Measurements from ENCODE around the gene CARD11. TPM values are rescaled to one million over a fixed set of nuclear protein-coding genes. Genes with fewer than 3 reads are reported as not detected.

The CARD11 gene
- total RNA-seq, 6 experiments from 2014 or later: 0.37 to 0.90 (median 0.50) TPM

DNA sequence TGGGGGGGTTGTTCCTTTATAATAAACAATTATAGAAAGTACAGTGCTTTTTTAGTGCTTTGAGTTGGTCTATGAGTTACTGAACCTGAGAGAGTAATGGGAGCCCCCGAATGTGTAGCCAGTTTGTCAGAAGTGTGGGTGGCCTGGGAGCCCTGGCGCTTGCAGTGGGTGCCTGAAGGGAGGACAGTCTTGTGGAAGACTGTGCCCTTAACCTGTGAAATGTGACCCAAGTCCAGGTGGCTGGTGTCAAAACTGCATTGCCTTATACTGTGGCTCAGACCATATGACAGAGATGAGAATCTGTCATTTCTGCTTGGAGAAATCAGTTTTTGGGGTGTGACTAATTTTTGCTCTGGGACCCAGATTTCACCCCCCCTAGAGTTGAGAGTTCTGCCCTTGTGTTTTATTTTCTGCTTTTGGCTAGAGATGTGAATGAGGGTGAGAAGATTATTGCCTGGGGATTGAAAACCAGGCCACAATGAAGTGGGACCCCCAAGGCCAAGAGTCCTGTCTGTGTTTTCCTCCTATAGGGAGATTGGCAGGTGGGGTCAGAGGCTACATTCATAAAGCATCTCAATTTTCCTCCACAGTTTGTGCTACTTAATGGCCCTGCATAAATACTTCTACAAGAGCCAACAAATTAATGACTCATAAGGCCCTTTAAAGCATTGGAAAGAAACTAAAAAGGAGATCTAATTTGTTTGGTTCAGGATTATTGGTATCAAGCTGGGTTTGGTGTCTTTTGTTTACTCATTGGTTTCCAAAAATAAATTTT is 24.1 kb upstream of the CARD11 start:
- DNase-seq (no peak), ATAC-seq (no peak)
- H3K36me3 ChIP-seq: no peaks in the 10 kb centered on the region
- no peaks in the 10 kb centered on the region for H3K27me3 ChIP-seq
- no peak overlapping the region for H3K27ac ChIP-seq
- WGBS (ENCODE audit: insufficient coverage, low coverage, low lambda C conversion rate, missing lambda C conversion rate): 45% methylated on average over 2 of the region's 2 CpGs
- no peaks in the 10 kb centered on the region for H3K9me3 ChIP-seq
- H3K4me3 ChIP-seq: no peak overlapping the region
- intact Hi-C loops (cut with DNase I): no loop called here
- TF ChIP-seq, protein P1, sequence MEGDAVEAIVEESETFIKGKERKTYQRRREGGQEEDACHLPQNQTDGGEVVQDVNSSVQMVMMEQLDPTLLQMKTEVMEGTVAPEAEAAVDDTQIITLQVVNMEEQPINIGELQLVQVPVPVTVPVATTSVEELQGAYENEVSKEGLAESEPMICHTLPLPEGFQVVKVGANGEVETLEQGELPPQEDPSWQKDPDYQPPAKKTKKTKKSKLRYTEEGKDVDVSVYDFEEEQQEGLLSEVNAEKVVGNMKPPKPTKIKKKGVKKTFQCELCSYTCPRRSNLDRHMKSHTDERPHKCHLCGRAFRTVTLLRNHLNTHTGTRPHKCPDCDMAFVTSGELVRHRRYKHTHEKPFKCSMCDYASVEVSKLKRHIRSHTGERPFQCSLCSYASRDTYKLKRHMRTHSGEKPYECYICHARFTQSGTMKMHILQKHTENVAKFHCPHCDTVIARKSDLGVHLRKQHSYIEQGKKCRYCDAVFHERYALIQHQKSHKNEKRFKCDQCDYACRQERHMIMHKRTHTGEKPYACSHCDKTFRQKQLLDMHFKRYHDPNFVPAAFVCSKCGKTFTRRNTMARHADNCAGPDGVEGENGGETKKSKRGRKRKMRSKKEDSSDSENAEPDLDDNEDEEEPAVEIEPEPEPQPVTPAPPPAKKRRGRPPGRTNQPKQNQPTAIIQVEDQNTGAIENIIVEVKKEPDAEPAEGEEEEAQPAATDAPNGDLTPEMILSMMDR (IDR thresholded peaks at IDR 0.05): no peak
- TF ChIP-seq POLR2A (IDR thresholded peaks at IDR 0.05): no peak
- H3K4me1 ChIP-seq: no peaks in the 10 kb centered on the region

DNA sequence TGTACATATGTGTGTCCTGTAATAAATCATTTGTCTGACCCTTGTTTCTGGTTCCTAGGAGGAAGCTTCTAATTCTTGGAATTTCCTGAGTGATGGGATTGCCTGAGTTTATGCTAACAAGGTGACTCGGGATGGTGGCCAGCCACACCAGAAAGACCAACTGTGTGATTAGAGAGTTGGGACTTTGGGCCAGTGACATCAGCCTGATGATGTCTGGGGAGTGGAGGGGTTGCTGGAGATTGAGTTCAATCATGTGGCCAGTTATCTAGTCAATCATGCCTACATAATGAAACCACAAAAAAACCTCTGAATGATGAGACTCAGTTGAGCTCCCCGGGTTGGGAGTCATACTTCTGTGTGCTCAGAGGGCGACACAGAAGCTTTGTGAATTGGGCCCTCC is 23.5 kb upstream of the CARD11 start:
- Histone ChIP-seq H3K4me3 (no peak overlapping the region), H3K27me3 (no peaks in the 10 kb centered on the region), H3K36me3 (no peaks in the 10 kb centered on the region), H3K27ac (no peak overlapping the region), H3K4me1 (no peaks in the 10 kb centered on the region), H3K9me3 (no peaks in the 10 kb centered on the region)
- intact Hi-C loops (cut with DNase I): no loop called here
- ATAC-seq (no peak), DNase-seq (no peak)
- TF ChIP-seq, protein P1 (IDR thresholded peaks at IDR 0.05): no peak
- no peak for TF ChIP-seq POLR2A (IDR thresholded peaks at IDR 0.05)
- 52% methylated on average over 3 of the region's 3 CpGs for WGBS (ENCODE audit: insufficient coverage, low coverage, low lambda C conversion rate, missing lambda C conversion rate)

DNA sequence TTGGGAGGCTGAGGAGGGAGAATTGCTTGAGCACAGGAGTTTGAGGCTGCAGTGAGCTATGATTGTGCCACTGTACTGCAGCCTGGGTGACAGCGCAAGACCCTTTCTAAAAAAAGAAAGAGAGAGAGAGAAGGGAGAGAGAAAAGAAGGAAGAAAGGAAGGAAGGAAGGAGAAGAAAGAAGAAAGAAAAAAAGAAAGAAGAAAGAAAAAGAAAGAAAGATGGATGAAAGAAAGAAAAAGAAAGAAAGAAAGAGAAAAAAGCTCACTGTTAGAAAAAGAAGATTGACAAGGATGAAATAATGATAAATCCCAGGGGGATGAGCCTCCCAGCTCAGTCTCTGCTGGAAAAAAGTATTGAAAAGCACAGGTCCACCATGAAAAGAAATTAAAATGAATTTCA is 22.8 kb upstream of the CARD11 start:
- intact Hi-C loops (cut with DNase I): no loop called here
- Histone ChIP-seq H3K36me3 (no peaks in the 10 kb centered on the region), H3K4me3 (no peak overlapping the region), H3K9me3 (no peaks in the 10 kb centered on the region), H3K27me3 (no peaks in the 10 kb centered on the region), H3K27ac (no peak overlapping the region), H3K4me1 (no peaks in the 10 kb centered on the region)
- 100% methylated on average over 1 of the region's 1 CpG for WGBS (ENCODE audit: insufficient coverage, low coverage, low lambda C conversion rate, missing lambda C conversion rate)
- no peak for TF ChIP-seq POLR2A (IDR thresholded peaks at IDR 0.05)
- TF ChIP-seq, protein P1 (IDR thresholded peaks at IDR 0.05): no peak
- DNase-seq: no peak
- ATAC-seq: no peak

- Histone ChIP-seq H3K27me3 (no peaks in the 10 kb centered on the region), H3K27ac (no peak overlapping the region), H3K4me3 (no peak overlapping the region), H3K4me1 (no peaks in the 10 kb centered on the region), H3K36me3 (no peaks in the 10 kb centered on the region), H3K9me3 (no peaks in the 10 kb centered on the region)
- 42% methylated on average over 8 of the region's 11 CpGs for WGBS (ENCODE audit: insufficient coverage, low coverage, low lambda C conversion rate, missing lambda C conversion rate)
- no peak for TF ChIP-seq POLR2A (IDR thresholded peaks at IDR 0.05)
- TF ChIP-seq, protein P1 (IDR thresholded peaks at IDR 0.05): peak; percentile 13 to 40 (median 26)
- intact Hi-C loops (cut with DNase I): no loop called here
- ATAC-seq (peak in 1 of 4 donors; percentile 26), DNase-seq (no peak)
Measured at GRCh38 chr7:3065724-3066143, 22.1 kb upstream of the CARD11 start.

All from right lobe of liver (tissue), 6 donors.